ENCODE results near the gene MON2. TPM values are rescaled to one million over a fixed set of nuclear protein-coding genes. Genes with fewer than 3 reads are reported as not detected.
A peak's percentile ranks its signal among the peaks of the same experiment; 100 is the strongest.

MON2 gene
- total and polyA plus RNA-seq, 2 of the 13 experiments (the other 11 are each of a cell fraction or from before 2014, with no cell fraction given) = 10.5 to 24.8 TPM

DNA sequence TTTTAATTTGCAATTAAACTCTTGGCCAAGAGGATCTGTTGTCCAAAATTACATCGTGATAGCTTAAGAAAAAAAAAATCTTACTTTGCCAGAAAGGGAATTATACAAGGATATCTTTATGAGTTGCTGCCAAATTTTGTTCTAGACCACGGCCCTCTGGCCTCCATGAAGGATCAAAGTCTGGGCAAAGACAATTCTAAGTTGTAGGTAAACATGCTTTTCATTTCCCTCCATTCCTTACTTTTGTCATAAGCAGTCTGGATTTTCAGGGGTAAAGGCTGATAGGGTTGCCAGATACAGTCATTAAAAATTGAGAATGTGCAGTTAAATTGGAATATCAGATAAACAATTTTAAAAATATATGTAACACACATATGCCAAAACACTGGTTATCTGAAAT is 135.1 kb downstream of the MON2 start:
- H2AFZ ChIP-seq (ENCODE audit: low read length) = no peak overlapping the region
- ChIA-PET CTCF (ENCODE audit: low intra/inter-chr PET ratio, low total read pairs) (no interaction called here), POLR2A (interaction anchor here (0.6 to 2.8 kb wide), 4 partner anchors 9 to 160 kb away, joined by 3 to 16 read pairs (median 3); no protein-coding TSS in a partner anchor)
- ATAC-seq = no peak
- peak overlapping the region; percentile 77 for H3K4me2 ChIP-seq (ENCODE audit: low read depth, low read length)
- no peaks in the 10 kb centered on the region for H3K9me3 ChIP-seq (ENCODE audit: low read length)
- TF ChIP-seq IRF2 (CRISPR knock-in tag; IDR thresholded peaks at IDR 0.05) = no peak
- no peak for TF ChIP-seq FOXA1 (IDR thresholded peaks at IDR 0.05)
- TF ChIP-seq FOXA1 (CRISPR knock-in tag; IDR thresholded peaks at IDR 0.05) = peak; percentile 53
- no peak for TF ChIP-seq CBX1 (IDR thresholded peaks at IDR 0.05; ENCODE audit: low read depth)
- TF ChIP-seq, protein P1, sequence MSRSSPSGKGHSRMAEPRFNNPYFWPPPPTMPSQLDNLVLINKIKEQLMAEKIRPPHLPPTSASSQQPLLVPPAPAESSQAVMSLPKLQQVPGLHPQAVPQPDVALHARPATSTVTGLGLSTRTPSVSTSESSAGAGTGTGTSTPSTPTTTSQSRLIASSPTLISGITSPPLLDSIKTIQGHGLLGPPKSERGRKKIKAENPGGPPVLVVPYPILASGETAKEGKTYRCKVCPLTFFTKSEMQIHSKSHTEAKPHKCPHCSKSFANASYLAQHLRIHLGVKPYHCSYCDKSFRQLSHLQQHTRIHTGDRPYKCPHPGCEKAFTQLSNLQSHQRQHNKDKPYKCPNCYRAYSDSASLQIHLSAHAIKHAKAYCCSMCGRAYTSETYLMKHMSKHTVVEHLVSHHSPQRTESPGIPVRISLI (CRISPR knock-in tag; IDR thresholded peaks at IDR 0.05; ENCODE audit: borderline replicate concordance) = no peak
- TF ChIP-seq, protein P2, sequence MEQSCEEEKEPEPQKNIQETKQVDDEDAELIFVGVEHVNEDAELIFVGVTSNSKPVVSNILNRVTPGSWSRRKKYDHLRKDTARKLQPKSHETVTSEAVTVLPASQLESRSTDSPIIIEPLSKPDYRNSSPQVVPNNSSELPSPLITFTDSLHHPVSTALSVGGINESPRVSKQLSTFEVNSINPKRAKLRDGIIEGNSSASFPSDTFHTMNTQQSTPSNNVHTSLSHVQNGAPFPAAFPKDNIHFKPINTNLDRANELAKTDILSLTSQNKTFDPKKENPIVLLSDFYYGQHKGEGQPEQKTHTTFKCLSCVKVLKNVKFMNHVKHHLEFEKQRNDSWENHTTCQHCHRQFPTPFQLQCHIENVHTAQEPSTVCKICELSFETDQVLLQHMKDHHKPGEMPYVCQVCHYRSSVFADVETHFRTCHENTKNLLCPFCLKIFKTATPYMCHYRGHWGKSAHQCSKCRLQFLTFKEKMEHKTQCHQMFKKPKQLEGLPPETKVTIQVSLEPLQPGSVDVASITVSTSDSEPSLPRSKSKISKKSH (CRISPR knock-in tag; IDR thresholded peaks at IDR 0.05; ENCODE audit: borderline replicate concordance) = no peak
- no peak for TF ChIP-seq RXRA (CRISPR knock-in tag; IDR thresholded peaks at IDR 0.05)
- TF ChIP-seq, protein P3, sequence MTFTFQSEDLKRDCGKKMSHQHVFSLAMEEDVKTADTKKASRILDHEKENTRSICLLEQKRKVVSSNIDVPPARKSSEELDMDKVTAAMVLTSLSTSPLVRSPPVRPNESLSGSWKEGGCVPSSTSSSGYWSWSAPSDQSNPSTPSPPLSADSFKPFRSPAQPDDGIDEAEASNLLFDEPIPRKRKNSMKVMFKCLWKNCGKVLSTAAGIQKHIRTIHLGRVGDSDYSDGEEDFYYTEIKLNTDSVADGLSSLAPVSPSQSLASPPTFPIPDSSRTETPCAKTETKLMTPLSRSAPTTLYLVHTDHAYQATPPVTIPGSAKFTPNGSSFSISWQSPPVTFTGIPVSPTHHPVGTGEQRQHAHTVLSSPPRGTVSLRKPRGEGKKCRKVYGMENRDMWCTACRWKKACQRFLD (CRISPR knock-in tag; IDR thresholded peaks at IDR 0.05; ENCODE audit: borderline replicate concordance) = no peak
- peak; percentile 49; the same call in 1 of the 2 replicates for TF ChIP-seq FOXA3 (CRISPR knock-in tag; IDR thresholded peaks at IDR 0.05)
- no peak for TF ChIP-seq ZKSCAN5 (CRISPR knock-in tag; IDR thresholded peaks at IDR 0.05)
- TF ChIP-seq ZNF607 (CRISPR knock-in tag; IDR thresholded peaks at IDR 0.05; ENCODE audit: borderline replicate concordance) = no peak
- TF ChIP-seq ZNF724P (CRISPR knock-in tag; IDR thresholded peaks at IDR 0.05; ENCODE audit: borderline replicate concordance) = no peak
- TF ChIP-seq, protein P4, sequence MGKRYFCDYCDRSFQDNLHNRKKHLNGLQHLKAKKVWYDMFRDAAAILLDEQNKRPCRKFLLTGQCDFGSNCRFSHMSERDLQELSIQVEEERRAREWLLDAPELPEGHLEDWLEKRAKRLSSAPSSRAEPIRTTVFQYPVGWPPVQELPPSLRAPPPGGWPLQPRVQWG (CRISPR knock-in tag; IDR thresholded peaks at IDR 0.05; ENCODE audit: borderline replicate concordance, low read depth) = no peak
- TF ChIP-seq, protein P5, sequence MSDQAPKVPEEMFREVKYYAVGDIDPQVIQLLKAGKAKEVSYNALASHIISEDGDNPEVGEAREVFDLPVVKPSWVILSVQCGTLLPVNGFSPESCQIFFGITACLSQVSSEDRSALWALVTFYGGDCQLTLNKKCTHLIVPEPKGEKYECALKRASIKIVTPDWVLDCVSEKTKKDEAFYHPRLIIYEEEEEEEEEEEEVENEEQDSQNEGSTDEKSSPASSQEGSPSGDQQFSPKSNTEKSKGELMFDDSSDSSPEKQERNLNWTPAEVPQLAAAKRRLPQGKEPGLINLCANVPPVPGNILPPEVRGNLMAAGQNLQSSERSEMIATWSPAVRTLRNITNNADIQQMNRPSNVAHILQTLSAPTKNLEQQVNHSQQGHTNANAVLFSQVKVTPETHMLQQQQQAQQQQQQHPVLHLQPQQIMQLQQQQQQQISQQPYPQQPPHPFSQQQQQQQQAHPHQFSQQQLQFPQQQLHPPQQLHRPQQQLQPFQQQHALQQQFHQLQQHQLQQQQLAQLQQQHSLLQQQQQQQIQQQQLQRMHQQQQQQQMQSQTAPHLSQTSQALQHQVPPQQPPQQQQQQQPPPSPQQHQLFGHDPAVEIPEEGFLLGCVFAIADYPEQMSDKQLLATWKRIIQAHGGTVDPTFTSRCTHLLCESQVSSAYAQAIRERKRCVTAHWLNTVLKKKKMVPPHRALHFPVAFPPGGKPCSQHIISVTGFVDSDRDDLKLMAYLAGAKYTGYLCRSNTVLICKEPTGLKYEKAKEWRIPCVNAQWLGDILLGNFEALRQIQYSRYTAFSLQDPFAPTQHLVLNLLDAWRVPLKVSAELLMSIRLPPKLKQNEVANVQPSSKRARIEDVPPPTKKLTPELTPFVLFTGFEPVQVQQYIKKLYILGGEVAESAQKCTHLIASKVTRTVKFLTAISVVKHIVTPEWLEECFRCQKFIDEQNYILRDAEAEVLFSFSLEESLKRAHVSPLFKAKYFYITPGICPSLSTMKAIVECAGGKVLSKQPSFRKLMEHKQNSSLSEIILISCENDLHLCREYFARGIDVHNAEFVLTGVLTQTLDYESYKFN (CRISPR knock-in tag; conservative IDR thresholded peaks at IDR 0.05) = peak; percentile 8; the same call in 1 of the 2 replicates
- TF ChIP-seq, protein P6, sequence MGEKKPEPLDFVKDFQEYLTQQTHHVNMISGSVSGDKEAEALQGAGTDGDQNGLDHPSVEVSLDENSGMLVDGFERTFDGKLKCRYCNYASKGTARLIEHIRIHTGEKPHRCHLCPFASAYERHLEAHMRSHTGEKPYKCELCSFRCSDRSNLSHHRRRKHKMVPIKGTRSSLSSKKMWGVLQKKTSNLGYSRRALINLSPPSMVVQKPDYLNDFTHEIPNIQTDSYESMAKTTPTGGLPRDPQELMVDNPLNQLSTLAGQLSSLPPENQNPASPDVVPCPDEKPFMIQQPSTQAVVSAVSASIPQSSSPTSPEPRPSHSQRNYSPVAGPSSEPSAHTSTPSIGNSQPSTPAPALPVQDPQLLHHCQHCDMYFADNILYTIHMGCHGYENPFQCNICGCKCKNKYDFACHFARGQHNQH (CRISPR knock-in tag; IDR thresholded peaks at IDR 0.05) = no peak
- peak; percentile 51; the same call in 1 of the 2 replicates for TF ChIP-seq HNF4A (CRISPR knock-in tag; IDR thresholded peaks at IDR 0.05)
- no peak for FAIRE-seq
- intact Hi-C loops (cut with micrococcal nuclease; ENCODE audit: unreplicated experiment) (no loop called here), in situ Hi-C loops (cut with HindIII; ENCODE audit: extremely low pct_ligation_motif_present, low pct_unique_long_range_greater_than_20kb) (no loop called here)
- H4K20me1 ChIP-seq (ENCODE audit: insufficient read depth, low read length) = no peaks in the 10 kb centered on the region
- peak overlapping the region in 2 of 3 experiments; percentile 76 to 88; a peak in 2 of 6 replicates for H3K4me3 ChIP-seq (replicated peaks in 1 of 3; ENCODE audit: insufficient read depth in 1 of 3, low read depth in 2 of 3, low read length in 3 of 3)
- H3K27ac ChIP-seq (ENCODE audit: extremely low read length, insufficient read depth, low read length) = peak overlapping the region; percentile 99
- H3K9ac ChIP-seq (ENCODE audit: insufficient read depth, low read depth, low read length) = peak overlapping the region; percentile 98
- peak; percentile 31 for DNase-seq (ENCODE audit: low spot score)
- no peaks in the 10 kb centered on the region; a peak in 1 of 5 replicates for H3K27me3 ChIP-seq (ENCODE audit: control insufficient read depth in 1 of 2, insufficient read depth in 2 of 2, low read length in 2 of 2)
- 57% methylated on average over 2 of the region's 2 CpGs for WGBS (ENCODE audit: low lambda C conversion rate)
- peaks cover 31% of the 10 kb centered on the region for H3K4me1 ChIP-seq (ENCODE audit: insufficient read depth, low read length)
- BruUV-seq (replicated peaks) = no TSS peak
- H3K36me3 ChIP-seq (replicated peaks in 1 of 2; ENCODE audit: control insufficient read depth in 1 of 2, insufficient read depth in 2 of 2, low read length in 2 of 2) = no peaks in the 10 kb centered on the region
- peaks cover 26% of the 10 kb centered on the region for H3K79me2 ChIP-seq (ENCODE audit: insufficient read depth, low read length)
